ENCODE results near the gene SGCD. TPM values are rescaled to one million over a fixed set of nuclear protein-coding genes. Genes with fewer than 3 reads are reported as not detected.

The SGCD gene
- total and polyA plus RNA-seq, 2 of the 4 experiments (the other 2 are of a cell fraction): 5.8 to 10.6 TPM

DNA sequence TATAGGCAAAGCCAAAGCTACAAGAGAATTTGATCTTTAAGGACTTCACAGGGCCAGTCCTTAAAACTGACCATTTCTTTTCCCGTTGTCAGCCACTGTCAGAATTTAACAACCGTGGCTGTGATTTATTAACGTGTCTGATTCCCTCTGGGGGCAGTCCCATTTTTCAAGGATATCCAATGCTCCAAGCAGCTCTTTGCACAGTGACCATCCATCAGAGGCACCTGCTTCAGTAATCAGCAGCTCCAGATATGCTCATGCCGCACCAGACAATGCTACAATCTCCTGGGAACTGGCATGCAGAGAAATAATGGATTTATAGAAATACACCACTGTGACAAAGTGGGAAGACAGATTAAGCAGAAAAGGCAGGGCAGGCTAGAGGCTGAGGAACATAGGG is 359.8 kb downstream of the SGCD start:
- no peaks in the 10 kb centered on the region for H3K9me3 ChIP-seq (ENCODE audit: control insufficient read depth, insufficient read depth, low read length)

More for the DNA sequence above, 359.8 kb downstream of the SGCD start:
- no peak overlapping the region for H2AK9ac ChIP-seq (replicated peaks; ENCODE audit: low read depth, low read length, poor library complexity)
- H3K36me3 ChIP-seq (ENCODE audit: control insufficient read depth, insufficient read depth, low read length): no peaks in the 10 kb centered on the region
- ATAC-seq (ENCODE audit: low read depth) (no peak), DNase-seq (no peak)
- BruUV-seq (replicated peaks): no TSS peak
- H4K91ac ChIP-seq (ENCODE audit: insufficient read depth, low read depth, low read length): no peak overlapping the region
- H4K20me1 ChIP-seq (ENCODE audit: insufficient read depth, low read length): no peaks in the 10 kb centered on the region
- H3K9ac ChIP-seq (ENCODE audit: low read depth, low read length): no peak overlapping the region
- H3K27me3 ChIP-seq (ENCODE audit: control insufficient read depth, insufficient read depth, low read length): no peaks in the 10 kb centered on the region
- no peak overlapping the region for H2BK15ac ChIP-seq (ENCODE audit: low read depth, low read length)
- H4K8ac ChIP-seq (ENCODE audit: low read depth in 2 of 2, low read length in 2 of 2): no peak overlapping the region
- no peak overlapping the region for H3K14ac ChIP-seq (replicated peaks; ENCODE audit: low read depth, low read length)
- ChIA-PET POLR2A (ENCODE audit: unreplicated experiment) (no interaction called here), CTCF (no interaction called here)
- no peak for TF ChIP-seq RAD21 (IDR thresholded peaks at IDR 0.05; ENCODE audit: low read length)
- no peak for TF ChIP-seq MAZ (IDR thresholded peaks at IDR 0.05; ENCODE audit: borderline replicate concordance, low read depth, low read length)
- TF ChIP-seq, protein P1, sequence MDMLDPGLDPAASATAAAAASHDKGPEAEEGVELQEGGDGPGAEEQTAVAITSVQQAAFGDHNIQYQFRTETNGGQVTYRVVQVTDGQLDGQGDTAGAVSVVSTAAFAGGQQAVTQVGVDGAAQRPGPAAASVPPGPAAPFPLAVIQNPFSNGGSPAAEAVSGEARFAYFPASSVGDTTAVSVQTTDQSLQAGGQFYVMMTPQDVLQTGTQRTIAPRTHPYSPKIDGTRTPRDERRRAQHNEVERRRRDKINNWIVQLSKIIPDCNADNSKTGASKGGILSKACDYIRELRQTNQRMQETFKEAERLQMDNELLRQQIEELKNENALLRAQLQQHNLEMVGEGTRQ (IDR thresholded peaks at IDR 0.05; ENCODE audit: low read depth, low read length): no peak
- TF ChIP-seq BHLHE40 (IDR thresholded peaks at IDR 0.05; ENCODE audit: low read depth, low read length): no peak
- no peak for TF ChIP-seq NFE2L2 (IDR thresholded peaks at IDR 0.05; ENCODE audit: low read depth, low read length)
- TF ChIP-seq MXI1 (IDR thresholded peaks at IDR 0.05; ENCODE audit: borderline replicate concordance, low read depth, low read length): no peak
- no peak for TF ChIP-seq SMC3 (IDR thresholded peaks at IDR 0.05; ENCODE audit: low read depth, low read length)
- TF ChIP-seq CHD1 (IDR thresholded peaks at IDR 0.05; ENCODE audit: low read depth, low read length): no peak
- TF ChIP-seq RFX5 (IDR thresholded peaks at IDR 0.05; ENCODE audit: low read depth, low read length): no peak
- TF ChIP-seq MAFK (IDR thresholded peaks at IDR 0.05; ENCODE audit: low read depth, low read length): no peak
- TF ChIP-seq POLR2A (IDR thresholded peaks at IDR 0.05; ENCODE audit: low read depth, low read length): no peak
- no peak for TF ChIP-seq CEBPB (IDR thresholded peaks at IDR 0.05; ENCODE audit: low read depth, low read length)
- no peak overlapping the region for H2BK5ac ChIP-seq (ENCODE audit: low read depth, low read length, poor library complexity, severe bottlenecking)
- no peak overlapping the region for H3K4ac ChIP-seq (ENCODE audit: low read depth, low read length)
- dilution Hi-C loops (cut with HindIII; ENCODE audit: low sequenced_read_pairs, unreplicated experiment) (no loop called here), in situ Hi-C loops (cut with MboI; ENCODE audit: low sequenced_read_pairs) (no loop called here), intact Hi-C loops (cut with micrococcal nuclease) (no loop called here)
- H3K56ac ChIP-seq (ENCODE audit: extremely low read depth, insufficient read depth, low read length): no peak overlapping the region
- no peak overlapping the region for H3K4me2 ChIP-seq (ENCODE audit: low read depth, low read length)
- no peak overlapping the region for H2AFZ ChIP-seq (replicated peaks; ENCODE audit: low read length, poor library complexity)
- no peak overlapping the region for H4K5ac ChIP-seq (ENCODE audit: low read depth, low read length)
- no peaks in the 10 kb centered on the region for H3K79me1 ChIP-seq (ENCODE audit: low read depth in 1 of 2, low read length in 2 of 2)
- H3K4me3 ChIP-seq (ENCODE audit: insufficient read depth, low read depth, low read length): no peak overlapping the region
- H3K4me1 ChIP-seq (ENCODE audit: control insufficient read depth, insufficient read depth, low read length): no peaks in the 10 kb centered on the region
- H3K9me1 ChIP-seq (ENCODE audit: insufficient read depth, low read length): no peaks in the 10 kb centered on the region
- no peak overlapping the region for H3K23ac ChIP-seq (ENCODE audit: low read depth, low read length)
- no peak overlapping the region for H2BK120ac ChIP-seq (ENCODE audit: low read depth, low read length)
- no peak overlapping the region for H3K18ac ChIP-seq (ENCODE audit: low read depth, low read length)
- no peak overlapping the region for H2AK5ac ChIP-seq (ENCODE audit: low read depth, low read length)
- H2BK20ac ChIP-seq (ENCODE audit: low read depth, low read length): no peak overlapping the region
- no peak overlapping the region for H3K27ac ChIP-seq (ENCODE audit: insufficient read depth, low read length)
- 8% methylated on average over 2 of the region's 4 CpGs; no CpG with 5 or more reads in 1 of the 2 experiments for WGBS, 2 experiments (ENCODE audit: extremely low coverage in 2 of 2, insufficient read length in 1 of 2)

All from IMR-90 (cell line).